ENCODE results near the gene SUMF2.
"Not testable (repeated sequence)": the region's sequence is repeated elsewhere in the genome, so short reads cannot be mapped to it uniquely, and the experiment has no call there.

SUMF2 gene

GRCh38 chr7:56106108-56107073 is 42.3 kb downstream of the SUMF2 start, which contains the start of gene CHCHD2:
Gene CHCHD2 (minus strand): TSS chr7:56106476. CDS start chr7:56106413, 63 bp downstream.
- DNase-seq (ENCODE audit: low read depth) = peak; percentile 97

- no peak for DNase-seq (ENCODE audit: low read depth)
Measured at GRCh38 chr7:56107954-56108258, 43.8 kb downstream of the SUMF2 start.

- no peak for DNase-seq (ENCODE audit: low read depth)
Measured at GRCh38 chr7:56110611-56111010, 46.5 kb downstream of the SUMF2 start.

- not testable (repeated sequence) for DNase-seq (ENCODE audit: low read depth)
Measured at GRCh38 chr7:56112244-56112643, 48.2 kb downstream of the SUMF2 start.

- DNase-seq (ENCODE audit: low read depth) = no peak
Measured at GRCh38 chr7:56115852-56116538, 51.9 kb downstream of the SUMF2 start, which contains the start of gene NUPR2. Gene NUPR2 (minus strand): TSS chr7:56116417. CDS start chr7:56116314, 103 bp downstream.

GRCh38 chr7:56121440-56121839 is 57.4 kb downstream of the SUMF2 start:
- DNase-seq (ENCODE audit: low read depth) = no peak

- DNase-seq (ENCODE audit: low read depth) = no peak
Measured at GRCh38 chr7:56124981-56125380, 60.9 kb downstream of the SUMF2 start.

GRCh38 chr7:56125831-56126230 is 61.7 kb downstream of the SUMF2 start:
- DNase-seq (ENCODE audit: low read depth) = no peak

- no peak for DNase-seq (ENCODE audit: low read depth)
Measured at GRCh38 chr7:56127241-56127975, 63.3 kb downstream of the SUMF2 start.

Measured in fibroblast of the conjunctiva (primary cell).